Measurements from ENCODE around the gene TLNRD1.

Gene TLNRD1

GRCh38 chr15:80978685-80979329, 21.9 kb upstream of the TLNRD1 start:
- DNase-seq: no peak

GRCh38 chr15:80979538-80980200, 21.1 kb upstream of the TLNRD1 start:
- no peak for DNase-seq

GRCh38 chr15:80982205-80982604, 18.5 kb upstream of the TLNRD1 start:
- peak; percentile 25 for DNase-seq

GRCh38 chr15:80982839-80983238, 17.9 kb upstream of the TLNRD1 start:
- no peak for DNase-seq

DNA sequence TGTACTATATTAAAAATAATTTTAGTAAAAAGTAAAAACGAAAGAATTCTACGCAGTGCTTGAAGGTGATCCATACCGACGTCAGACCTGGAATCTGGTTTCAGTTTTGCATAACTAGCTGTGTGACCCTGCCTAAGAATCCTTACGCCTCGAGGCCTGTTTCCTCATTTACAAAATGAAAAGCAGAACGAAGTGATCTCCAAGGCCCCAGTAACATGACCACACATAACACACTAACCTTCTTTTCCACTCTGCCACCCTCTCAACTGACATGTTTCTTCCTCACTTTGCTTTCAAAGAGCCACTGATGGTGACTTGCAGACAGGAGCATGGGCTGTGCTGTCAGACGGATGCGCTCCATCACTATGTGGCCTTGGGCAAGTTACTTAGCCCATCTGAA, 15.9 kb upstream of the TLNRD1 start:
- no peak for DNase-seq

DNA sequence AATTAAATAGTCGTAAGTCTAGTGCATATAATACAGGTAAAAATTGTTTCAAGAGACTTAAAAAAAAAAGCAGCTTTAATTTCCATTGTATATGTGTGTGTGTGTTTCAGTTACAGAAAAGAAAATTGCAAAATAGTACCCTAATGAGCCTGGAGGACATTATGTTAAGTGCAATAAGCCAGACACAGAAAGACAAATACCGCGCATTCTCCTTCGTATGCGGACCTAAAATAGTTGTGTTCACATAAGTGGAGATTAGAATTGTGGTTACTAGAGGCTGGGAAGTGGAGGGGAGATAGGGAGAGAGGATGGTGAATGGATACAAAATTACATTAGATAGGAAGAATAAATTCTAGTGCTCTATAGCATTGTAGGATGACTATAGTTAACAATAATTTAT, 14.7 kb upstream of the TLNRD1 start:
- DNase-seq: no peak

DNA sequence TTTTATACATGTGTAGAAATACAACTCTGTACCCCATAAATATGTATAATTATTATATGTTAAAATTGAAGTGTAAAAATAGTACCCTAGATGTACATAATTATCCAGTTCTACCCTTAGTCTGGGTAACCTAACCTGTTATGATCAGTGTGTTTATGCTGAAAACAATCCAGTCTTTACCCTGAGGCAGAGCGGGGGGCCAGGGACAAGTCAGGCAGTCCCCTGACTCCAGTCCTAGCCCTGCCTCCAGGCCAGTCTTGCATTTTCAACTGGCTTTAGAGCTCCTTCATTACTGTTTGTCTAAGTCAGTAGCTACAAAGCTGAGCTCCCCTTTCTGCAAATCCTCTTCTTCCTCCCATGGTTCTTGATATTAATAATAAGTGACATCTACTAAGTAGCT, 14.2 kb upstream of the TLNRD1 start:
- DNase-seq: no peak

GRCh38 chr15:80988148-80988796, 12.5 kb upstream of the TLNRD1 start:
- DNase-seq: no peak

DNA sequence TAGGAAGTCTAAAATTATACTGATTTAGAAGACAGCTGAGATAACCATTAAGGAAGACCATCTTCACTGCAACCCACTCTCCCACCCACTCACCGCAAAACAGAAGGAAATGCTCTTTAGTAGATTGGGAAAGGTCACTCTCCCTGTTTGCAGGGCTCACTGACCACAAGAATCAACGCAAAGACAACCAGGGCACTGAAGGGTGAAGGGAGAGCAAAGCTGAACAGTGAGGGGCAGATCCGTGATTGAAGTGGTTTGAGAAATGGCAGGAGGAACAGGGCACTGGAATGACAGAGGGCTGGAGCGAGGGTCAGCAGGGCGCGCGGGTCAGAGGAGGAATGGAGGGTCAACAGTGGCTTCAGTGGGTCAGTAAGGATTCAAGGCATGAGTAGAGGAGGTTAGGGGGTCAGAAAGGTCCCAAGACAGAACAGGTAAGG, 11.6 kb upstream of the TLNRD1 start:
- DNase-seq: no peak

DNA sequence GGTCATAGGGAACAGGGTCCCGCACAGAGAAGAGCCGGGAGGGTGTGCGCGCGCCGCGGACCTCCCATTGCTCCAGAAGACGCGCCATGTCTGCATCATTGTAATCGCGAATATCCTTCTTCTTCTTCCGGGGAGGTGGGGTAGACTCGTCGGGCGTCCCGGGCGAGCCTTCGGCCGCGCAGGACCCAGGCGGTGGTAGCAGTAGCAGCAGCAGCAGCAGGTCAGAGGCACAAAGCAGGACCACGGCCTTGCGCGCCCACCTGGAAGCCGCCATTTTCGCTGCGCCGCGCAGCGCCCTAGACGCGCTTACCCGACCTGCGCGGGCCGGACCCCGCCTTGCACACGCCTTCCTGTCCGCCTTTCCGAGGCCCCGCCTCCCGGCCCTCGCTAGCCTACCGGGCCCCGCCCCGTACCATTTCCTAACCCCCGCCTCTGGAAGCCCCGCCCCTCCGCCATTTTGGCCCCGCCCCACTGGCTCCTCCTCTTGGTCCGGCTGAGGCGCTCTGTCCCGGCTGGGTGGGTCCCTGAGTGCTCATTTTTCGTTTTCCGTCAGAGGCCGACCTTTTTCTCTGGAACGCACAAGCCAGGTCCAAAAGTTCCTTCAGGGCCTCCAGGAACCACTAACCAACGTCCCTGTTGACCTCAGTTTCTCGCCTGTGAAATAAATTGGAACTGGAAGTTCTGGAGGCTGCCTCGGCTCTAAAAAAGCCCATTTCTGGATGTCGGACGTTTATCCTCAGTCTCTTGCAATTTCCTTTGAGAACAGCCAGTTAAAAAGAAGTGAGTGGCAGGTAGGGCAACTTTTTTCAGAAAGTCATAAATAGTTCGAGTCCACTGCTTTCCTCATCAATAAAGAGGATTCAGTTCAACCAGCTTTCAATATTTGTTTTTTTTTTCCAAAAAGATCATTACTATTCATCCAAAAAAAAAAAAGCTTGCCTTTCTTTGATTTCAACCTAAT, 10.9 kb upstream of the TLNRD1 start, which contains the start of gene MESD:
Gene MESD, minus strand, starts transcription at position 302 of the 961 bp plus-strand sequence. Its CDS starts 28 bp downstream, at position 274.
- DNase-seq: peak; percentile 99

DNA sequence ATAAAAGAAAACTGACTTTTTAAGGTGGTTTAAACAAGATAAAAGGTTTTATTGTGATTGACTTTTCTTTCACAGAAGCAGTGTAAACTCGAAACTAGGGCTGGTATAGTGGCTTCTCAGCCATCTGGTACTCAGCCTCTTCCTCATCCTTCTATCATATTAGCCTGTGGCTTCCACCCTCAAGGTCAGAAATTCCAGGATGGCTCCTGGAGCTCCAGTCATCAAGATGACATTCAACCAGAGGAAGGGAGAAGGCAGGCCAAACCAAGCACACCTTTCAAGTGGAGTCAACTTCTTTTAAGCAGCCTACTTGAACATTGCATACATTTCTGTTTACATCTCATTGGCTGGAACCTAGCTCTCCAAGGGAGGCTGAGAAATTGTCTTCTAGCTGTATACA, 9.8 kb upstream of the TLNRD1 start:
- no peak for DNase-seq

- peak; percentile 53 for DNase-seq
Measured at GRCh38 chr15:80991421-80991820, 9.3 kb upstream of the TLNRD1 start.

DNA sequence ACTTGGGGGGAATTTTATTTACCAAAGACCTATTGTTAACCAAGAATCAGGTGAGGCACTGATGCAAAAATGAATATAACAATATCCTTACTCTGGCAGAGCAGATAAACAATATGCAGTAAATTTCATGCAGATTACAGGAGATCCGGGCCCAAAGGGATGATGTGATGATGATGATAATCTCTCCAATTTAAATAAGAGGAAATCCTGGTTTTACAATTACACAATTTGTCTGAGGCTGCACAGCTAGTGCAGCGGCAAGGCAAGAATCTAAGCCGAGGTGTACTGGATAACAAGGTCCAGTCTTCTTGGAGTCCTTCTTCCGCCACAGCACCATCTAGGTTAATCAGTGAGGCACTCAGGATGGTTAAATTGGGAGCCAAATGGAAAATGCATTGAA, 8.7 kb upstream of the TLNRD1 start:
- DNase-seq: no peak

DNA sequence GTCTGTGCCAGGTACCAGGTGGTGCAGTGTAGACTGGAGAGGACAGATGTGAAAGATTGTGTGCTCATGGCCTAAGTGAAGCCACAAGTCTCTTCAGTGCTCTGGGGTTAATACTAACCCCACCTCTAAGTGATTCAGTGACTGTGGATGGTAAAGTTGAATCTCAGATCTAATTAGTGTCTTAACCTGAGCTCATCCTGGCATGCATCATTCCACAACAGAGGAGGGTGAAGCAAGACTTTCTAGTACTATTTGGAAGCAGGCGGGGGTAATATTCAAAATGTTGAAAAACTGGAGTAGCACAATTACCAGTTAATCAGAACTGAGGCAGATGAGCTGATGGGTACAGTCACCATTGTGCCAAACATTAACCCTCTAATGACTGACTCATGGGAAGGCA, 8.3 kb upstream of the TLNRD1 start:
- no peak for DNase-seq

DNA sequence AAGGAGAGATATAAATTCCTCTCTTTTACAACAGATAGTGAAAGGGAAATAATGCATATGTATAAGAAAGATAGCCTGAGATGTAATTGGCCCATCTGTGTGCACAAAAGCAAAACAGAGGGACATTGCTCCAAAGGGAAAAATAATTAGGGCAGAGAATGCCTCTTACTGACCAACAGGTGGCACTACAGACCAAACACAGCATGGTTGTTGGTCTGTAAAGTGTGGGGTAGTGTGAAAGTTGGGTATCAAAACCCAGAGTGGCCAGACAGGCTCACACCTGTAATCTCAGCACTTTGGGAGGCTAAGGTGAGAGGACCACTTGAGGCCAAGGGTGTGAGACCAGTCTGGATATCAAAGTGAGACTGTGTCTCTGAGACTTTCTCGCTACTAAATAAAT, 4.5 kb upstream of the TLNRD1 start:
- no peak for DNase-seq

GRCh38 chr15:80997692-80998091, 3.0 kb upstream of the TLNRD1 start:
- DNase-seq: no peak

GRCh38 chr15:80998251-80998650, 2.5 kb upstream of the TLNRD1 start:
- no peak for DNase-seq

- peak; percentile 71 for DNase-seq
Measured at GRCh38 chr15:80999623-81000036, 1.1 kb upstream of the TLNRD1 start.

DNA sequence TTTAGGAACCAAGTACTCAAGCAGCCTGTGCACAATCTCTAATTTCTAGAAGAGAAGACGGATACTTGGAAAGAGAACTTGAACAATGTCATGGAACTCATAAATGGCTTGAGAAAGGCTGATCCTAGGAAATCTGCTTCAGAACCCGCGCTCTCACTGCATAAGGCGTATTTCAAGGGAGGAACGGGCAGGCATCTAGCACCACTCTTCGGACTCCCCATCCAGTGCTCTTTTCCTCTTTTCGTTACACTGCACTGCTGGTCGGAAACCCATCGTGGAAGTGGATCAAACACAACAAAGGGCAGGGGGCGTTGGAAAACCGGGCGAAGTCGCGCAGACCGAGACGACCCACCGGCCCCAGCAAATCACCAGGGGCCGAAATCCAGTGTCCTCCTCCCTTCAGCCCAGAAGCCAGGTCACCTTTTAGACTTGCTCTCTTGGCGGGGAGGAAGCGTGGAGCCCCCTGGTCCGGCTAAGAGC, 539 bp upstream of the TLNRD1 start:
- peak; percentile 20 for DNase-seq

DNA sequence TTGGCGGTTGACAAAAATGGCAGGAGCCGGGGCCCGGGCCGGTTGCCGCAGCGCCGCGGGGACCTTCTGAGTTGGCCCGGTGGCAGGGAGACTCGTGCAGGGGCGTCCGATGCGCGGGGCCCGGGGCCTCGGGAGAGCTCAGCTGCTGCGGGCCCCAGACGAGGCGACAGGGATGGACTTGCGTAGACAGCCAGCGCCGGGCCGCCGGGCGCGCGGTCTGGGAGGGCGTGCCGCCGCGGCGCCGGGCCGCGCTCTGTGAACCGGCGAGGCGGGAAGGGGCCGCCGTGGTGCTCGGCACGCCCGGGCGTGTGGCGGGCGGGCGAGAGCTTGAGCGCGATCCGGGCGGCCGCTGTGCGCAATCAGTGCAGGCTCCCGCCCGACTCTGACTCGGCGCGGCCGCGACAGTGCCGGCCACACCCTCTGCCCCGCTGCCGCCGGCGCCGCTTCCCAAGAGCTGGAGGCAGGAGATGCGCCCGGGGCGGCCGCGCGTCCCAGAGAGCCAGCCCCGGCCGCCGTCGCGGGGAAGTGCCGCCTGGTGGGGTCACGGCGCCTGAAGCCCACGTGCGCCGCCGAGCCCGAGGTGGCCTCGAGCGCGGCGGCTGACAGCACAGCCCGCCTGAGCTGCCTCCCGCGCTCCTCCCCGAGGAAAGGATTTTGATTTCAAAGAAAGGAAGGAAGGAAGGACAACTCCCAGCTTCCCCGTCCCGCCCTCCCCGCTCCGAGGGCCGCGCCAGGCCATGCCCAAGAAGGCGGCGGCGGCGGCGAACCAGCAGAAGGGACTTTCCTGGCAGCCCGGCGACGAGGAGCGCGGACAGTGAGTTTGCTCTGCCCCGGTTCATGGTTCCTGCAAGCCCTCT, 657 bp downstream of the TLNRD1 start:
- peak; percentile 54 for DNase-seq

DNA sequence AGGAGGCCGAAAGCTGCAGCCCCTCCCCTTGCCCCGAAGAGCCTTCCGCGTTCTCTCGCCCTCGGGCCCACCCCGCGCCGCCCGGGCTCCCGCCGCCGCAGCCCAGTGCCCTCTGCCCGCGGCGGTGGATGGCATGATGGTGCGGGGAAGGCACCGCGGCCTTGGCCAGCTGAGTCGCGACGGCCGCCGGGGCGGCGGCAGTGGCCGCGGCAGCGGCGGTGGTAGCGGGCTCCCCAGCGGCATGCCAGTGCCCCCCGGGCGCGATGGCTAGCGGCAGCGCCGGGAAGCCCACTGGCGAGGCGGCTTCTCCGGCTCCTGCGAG, 1.2 kb downstream of the TLNRD1 start:
- no peak for DNase-seq

Measured in CD4-positive, alpha-beta T cell treated with Interleukin-17A for 4 hours (primary cell).